Right lobe of liver (tissue), 6 donors: Measurements from ENCODE around the gene UBE2J1. TPM values are rescaled to one million over a fixed set of nuclear protein-coding genes. Genes with fewer than 3 reads are reported as not detected.
"Not testable (repeated sequence)": the region's sequence is repeated elsewhere in the genome, so short reads cannot be mapped to it uniquely, and the experiment has no call there.

Experiments used
- ATAC-seq, 4 donors: fragments of 200-7000 bp; cut with Tn5 transposase; one replicate each; pipeline ENCODE4 v1.9.1; 2020; ENCODE audit warnings: mild to moderate bottlenecking in 4 of 4, moderate library complexity in 4 of 4
- DNase-seq, 3 donors: peaks; one replicate each; pipeline ENCODE4 v3.0.0-alpha.2; 2020
- H3K27ac ChIP-seq, 3 donors: fragments of 200-600 bp; one replicate each; pipeline ENCODE4 v1.8.0; 2022
- H3K27me3 ChIP-seq, 2 donors: fragments of 200-600 bp; one replicate each; pipeline ENCODE4 v1.8.0; 2022
- H3K36me3 ChIP-seq, 4 donors: fragments of 200-600 bp; sonication (generic) in 1 of 4; one replicate each; pipeline versions ENCODE4 v1.5.1 to v1.8.0; 2017 to 2022; ENCODE audit warnings: control low read depth in 1 of 4
- H3K4me1 ChIP-seq, 4 donors: fragments of 200-600 bp; sonication (generic) in 1 of 4; one replicate each; pipeline versions ENCODE4 v1.5.1 to v1.8.0; 2017 to 2022; ENCODE audit warnings: control low read depth in 1 of 4
- H3K4me3 ChIP-seq, 3 donors: fragments of 200-600 bp; one replicate each; pipeline ENCODE4 v1.8.0; 2022
- H3K9me3 ChIP-seq, 4 donors: fragments of 200-600 bp; sonication (generic) in 1 of 4; one replicate each; pipeline versions ENCODE4 v1.5.1 to v1.8.0; 2017 to 2022; ENCODE audit warnings: control low read depth in 1 of 4
- CTCF ChIP-seq, 4 donors: fragments of 200-600 bp in 3 of 4; fragments of 450-650 bp in 1 of 4; IDR thresholded peaks; one replicate each; pipeline versions ENCODE4 v1.5.1 to v1.8.0; 2016 to 2022; ENCODE audit warnings: antibody characterized with exemption in 4 of 4, mild to moderate bottlenecking in 2 of 4
- POLR2A ChIP-seq: fragments of 450-650 bp; IDR thresholded peaks from one replicate; pipeline ENCODE4 v1.6.1; 2017; ENCODE audit warnings: antibody characterized with exemption, mild to moderate bottlenecking
- WGBS: methylation state at CpG from one replicate; pipeline ENCODE4 v1.1.6; 2018; ENCODE audit warnings: low coverage, low lambda C conversion rate; ENCODE audit not compliant: insufficient coverage; ENCODE audit errors: missing lambda C conversion rate; 5-methylcytosine and 5-hydroxymethylcytosine counted together
- intact Hi-C, 2 donors: fragments of 100-400 bp; cut with DNase I; formaldehyde crosslinking; loops; one replicate each; pipeline versions ENCODE4 v1.11.2 to v1.14.1; 2022
- total RNA-seq, 6 experiments: library from RNA; depleted of rRNA in 2 of 6; stranded (reverse); fragments of >200 nt in 2 of 6; fragmentation: NEBNext Ultra II Directional in 3 of 6; extraction: Animal tissue kit (Norgen Biotek cat#: 25700) in 3 of 6; gene quantifications; one replicate each; pipeline versions ENCODE4 v1.1.0 to v1.2.4, GENCODE V29; 2016 to 2023
- donor health status: DM: no; HTN: yes; CAD: no.
- donor health status: DM: no; HTN: no; CAD: no.
- donor health status: DM: no; HTN: no; CAD: no.
- donor health status: DM: no; HTN: yes; CAD: no.
- donor health status: DM: no; HTN: yes; CAD: no.

UBE2J1 gene
- total RNA-seq, 6 experiments from 2014 or later = 14.9 to 22.3 (median 19.7) TPM

GRCh38 chr6:89297695-89298351, 54.7 kb downstream of the UBE2J1 start:
- Histone ChIP-seq H3K9me3 (no peaks in the 10 kb centered on the region), H3K27ac (no peak overlapping the region), H3K4me3 (no peak overlapping the region), H3K27me3 (no peaks in the 10 kb centered on the region), H3K36me3 (no peaks in the 10 kb centered on the region), H3K4me1 (no peaks in the 10 kb centered on the region)
- ATAC-seq (peak in 3 of 4 donors; percentile 33 to 58 (median 46)), DNase-seq (no peak)
- TF ChIP-seq CTCF (IDR thresholded peaks at IDR 0.05) (no peak), POLR2A (no peak)
- WGBS = 49% methylated on average over 11 of the region's 12 CpGs
- intact Hi-C loops = no loop called here

- WGBS = no CpG with 5 or more reads among the region's 2 CpGs
- intact Hi-C loops = no loop called here
- Histone ChIP-seq H3K27ac (no peak overlapping the region), H3K4me3 (no peak overlapping the region), H3K9me3 (no peaks in the 10 kb centered on the region), H3K27me3 (no peaks in the 10 kb centered on the region), H3K4me1 (no peaks in the 10 kb centered on the region), H3K36me3 (no peaks in the 10 kb centered on the region)
- TF ChIP-seq CTCF (IDR thresholded peaks at IDR 0.05) = no peak
- no peak for TF ChIP-seq POLR2A
- DNase-seq (no peak), ATAC-seq (no peak)
These were observed 56.5 kb downstream of the UBE2J1 start for GRCh38 chr6:89295981-89296380.

- ATAC-seq, DNase-seq, H3K36me3 ChIP-seq, intact Hi-C loops, H3K27me3 ChIP-seq, H3K4me3 ChIP-seq, H3K9me3 ChIP-seq, H3K27ac ChIP-seq, H3K4me1 ChIP-seq: not testable (repeated sequence)
- WGBS = 40% methylated on average over 1 of the region's 1 CpG
These were observed 57.4 kb downstream of the UBE2J1 start for GRCh38 chr6:89295116-89295515.

- intact Hi-C loops = no loop called here
- H3K36me3 ChIP-seq = no peaks in the 10 kb centered on the region
- H3K27me3 ChIP-seq = no peaks in the 10 kb centered on the region
- no peak overlapping the region for H3K27ac ChIP-seq
- ATAC-seq = no peak
- no peak for DNase-seq
- WGBS = 87% methylated on average over 7 of the region's 11 CpGs
- H3K9me3 ChIP-seq = no peaks in the 10 kb centered on the region
- H3K4me1 ChIP-seq = no peaks in the 10 kb centered on the region
- no peak overlapping the region for H3K4me3 ChIP-seq
- no peak for TF ChIP-seq CTCF (IDR thresholded peaks at IDR 0.05)
- no peak for TF ChIP-seq POLR2A
These were observed 61.2 kb downstream of the UBE2J1 start for GRCh38 chr6:89291256-89291819.

GRCh38 chr6:89290401-89291155, 61.9 kb downstream of the UBE2J1 start:
- no peak overlapping the region for H3K27ac ChIP-seq
- ATAC-seq = peak in 1 of 4 donors; percentile 21
- DNase-seq = no peak
- H3K9me3 ChIP-seq = no peaks in the 10 kb centered on the region
- H3K4me3 ChIP-seq = no peak overlapping the region
- no peaks in the 10 kb centered on the region for H3K27me3 ChIP-seq
- intact Hi-C loops = no loop called here
- no peaks in the 10 kb centered on the region for H3K4me1 ChIP-seq
- 89% methylated on average over 10 of the region's 13 CpGs for WGBS
- TF ChIP-seq CTCF (IDR thresholded peaks at IDR 0.05) (no peak), POLR2A (no peak)
- no peaks in the 10 kb centered on the region for H3K36me3 ChIP-seq
